SK-N-MC (cell line): Measurements from ENCODE around the gene OR10H3.

Experiments
- EZH2 ChIP-seq: fragments of 200-600 bp; sonication (generic); IDR thresholded peaks from one replicate; pipeline ENCODE4 v1.6.1; 2017; ENCODE audit warnings: antibody characterized with exemption
- FOXP2 ChIP-seq: optimal IDR thresholded peaks from 2 replicates; pipeline ENCODE3; 2011; ENCODE audit warnings: mild to moderate bottlenecking, moderate library complexity; ENCODE audit not compliant: insufficient read depth; ENCODE audit errors: extremely low read length, control extremely low read depth
- POLR2AphosphoS5 ChIP-seq: IDR thresholded peaks from 2 replicates; pipeline ENCODE4 v1.6.1; 2012; ENCODE audit warnings: mild to moderate bottlenecking, low read depth, low read length, borderline replicate concordance

DNA sequence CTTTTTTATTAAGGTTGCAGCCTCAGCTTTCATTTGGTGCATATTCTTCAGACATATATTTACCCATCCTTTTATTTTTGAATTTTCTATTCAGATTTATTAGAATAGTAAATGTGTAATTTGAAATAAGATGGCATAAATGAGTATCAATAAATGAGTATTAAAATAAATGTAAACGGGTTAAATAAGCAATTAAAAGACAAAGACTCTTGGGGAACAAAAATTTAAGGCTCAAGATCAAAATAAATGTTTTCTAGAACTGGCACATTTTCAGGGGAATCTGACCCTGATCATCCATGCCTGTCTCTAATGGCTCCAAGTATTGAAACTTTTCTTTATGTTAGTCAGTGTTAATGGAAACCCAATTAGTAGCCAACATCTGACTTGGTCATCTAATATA, 3.0 kb downstream of the OR10H3 start:
- TF ChIP-seq POLR2AphosphoS5 (no peak), EZH2 (no peak), FOXP2 (no peak)
